ENCODE results near the gene DNMT3A. TPM values are rescaled to one million over a fixed set of nuclear protein-coding genes. Genes with fewer than 3 reads are reported as not detected.

The DNMT3A gene
- total and polyA plus RNA-seq, 2 donors (not counting 3 experiments of a cell fraction or from before 2014, with no cell fraction given): 23.3 to 71.7 TPM

- H3K4me1 ChIP-seq (ENCODE audit: control insufficient read depth, extremely low read depth, insufficient read depth, low read length): peaks cover 4% of the 10 kb centered on the region
- H3K27me3 ChIP-seq (ENCODE audit: control insufficient read depth in 2 of 2, insufficient read depth in 2 of 2, low read length in 2 of 2): peaks cover 0 to 2% of the 10 kb centered on the region in 2 experiments
- TF ChIP-seq FOS (IDR thresholded peaks at IDR 0.05; ENCODE audit: borderline replicate concordance, insufficient read depth, low read length): no peak
- TF ChIP-seq, protein P1, sequence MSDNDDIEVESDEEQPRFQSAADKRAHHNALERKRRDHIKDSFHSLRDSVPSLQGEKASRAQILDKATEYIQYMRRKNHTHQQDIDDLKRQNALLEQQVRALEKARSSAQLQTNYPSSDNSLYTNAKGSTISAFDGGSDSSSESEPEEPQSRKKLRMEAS (IDR thresholded peaks at IDR 0.05; ENCODE audit: insufficient read depth, insufficient read length): no peak
- TF ChIP-seq POLR2AphosphoS5 (IDR thresholded peaks at IDR 0.05; ENCODE audit: insufficient read depth, low read depth, low read length): no peak
- TF ChIP-seq, protein P2, sequence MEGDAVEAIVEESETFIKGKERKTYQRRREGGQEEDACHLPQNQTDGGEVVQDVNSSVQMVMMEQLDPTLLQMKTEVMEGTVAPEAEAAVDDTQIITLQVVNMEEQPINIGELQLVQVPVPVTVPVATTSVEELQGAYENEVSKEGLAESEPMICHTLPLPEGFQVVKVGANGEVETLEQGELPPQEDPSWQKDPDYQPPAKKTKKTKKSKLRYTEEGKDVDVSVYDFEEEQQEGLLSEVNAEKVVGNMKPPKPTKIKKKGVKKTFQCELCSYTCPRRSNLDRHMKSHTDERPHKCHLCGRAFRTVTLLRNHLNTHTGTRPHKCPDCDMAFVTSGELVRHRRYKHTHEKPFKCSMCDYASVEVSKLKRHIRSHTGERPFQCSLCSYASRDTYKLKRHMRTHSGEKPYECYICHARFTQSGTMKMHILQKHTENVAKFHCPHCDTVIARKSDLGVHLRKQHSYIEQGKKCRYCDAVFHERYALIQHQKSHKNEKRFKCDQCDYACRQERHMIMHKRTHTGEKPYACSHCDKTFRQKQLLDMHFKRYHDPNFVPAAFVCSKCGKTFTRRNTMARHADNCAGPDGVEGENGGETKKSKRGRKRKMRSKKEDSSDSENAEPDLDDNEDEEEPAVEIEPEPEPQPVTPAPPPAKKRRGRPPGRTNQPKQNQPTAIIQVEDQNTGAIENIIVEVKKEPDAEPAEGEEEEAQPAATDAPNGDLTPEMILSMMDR (IDR thresholded peaks at IDR 0.05; ENCODE audit: extremely low read depth in 1 of 2, insufficient read depth in 1 of 2, low read depth in 1 of 2, low read length in 2 of 2): no peak
- no peak overlapping the region for H3K27ac ChIP-seq (ENCODE audit: insufficient read depth, low read depth, low read length)
- FAIRE-seq: no peak
- H3K4me3 ChIP-seq (replicated peaks in 1 of 3; ENCODE audit: insufficient read depth in 1 of 3, low read depth in 1 of 3, low read length in 3 of 3): no peak overlapping the region
- H4K20me1 ChIP-seq (replicated peaks; ENCODE audit: control insufficient read depth, extremely low read depth, insufficient read depth, low read length): no peaks in the 10 kb centered on the region
- intact Hi-C loops (cut with micrococcal nuclease): no loop called here
- CTCF ChIA-PET: interaction anchor here (0.5 to 3.2 kb wide), 5 partner anchors 11 to 334 kb away, joined by 3 to 24 read pairs (median 3); no protein-coding TSS in a partner anchor
- POLR2A ChIA-PET: no interaction called here
- DNase-seq (ENCODE audit: low read depth, low spot score): no peak
- no peaks in the 10 kb centered on the region for H3K9me3 ChIP-seq (replicated peaks; ENCODE audit: control insufficient read depth, insufficient read depth, low read length)
- dilution Hi-C loops (cut with MboI; ENCODE audit: extremely low pct_ligation_motif_present, low sequenced_read_pairs): no loop called here
- no peaks in the 10 kb centered on the region for H3K79me2 ChIP-seq (ENCODE audit: control insufficient read depth, insufficient read depth, low read length)
- H3K9me1 ChIP-seq (replicated peaks; ENCODE audit: control insufficient read depth, extremely low read depth, insufficient read depth, low read length): no peaks in the 10 kb centered on the region
- H2AFZ ChIP-seq (ENCODE audit: low read depth, low read length): peak overlapping the region; percentile 58
- H3K4me2 ChIP-seq (ENCODE audit: insufficient read depth, low read length): no peak overlapping the region
- no peak overlapping the region for H3K9ac ChIP-seq (replicated peaks; ENCODE audit: extremely low read depth, insufficient read depth, low read length)
- H3K36me3 ChIP-seq (ENCODE audit: control insufficient read depth in 2 of 2, extremely low read depth in 1 of 2, insufficient read depth in 2 of 2, low read length in 2 of 2): no peaks in the 10 kb centered on the region
- no TSS peak for BruUV-seq (replicated peaks)
Observed at GRCh38 chr2:25365241-25365640, 23.5 kb upstream of the DNMT3A start.

DNA sequence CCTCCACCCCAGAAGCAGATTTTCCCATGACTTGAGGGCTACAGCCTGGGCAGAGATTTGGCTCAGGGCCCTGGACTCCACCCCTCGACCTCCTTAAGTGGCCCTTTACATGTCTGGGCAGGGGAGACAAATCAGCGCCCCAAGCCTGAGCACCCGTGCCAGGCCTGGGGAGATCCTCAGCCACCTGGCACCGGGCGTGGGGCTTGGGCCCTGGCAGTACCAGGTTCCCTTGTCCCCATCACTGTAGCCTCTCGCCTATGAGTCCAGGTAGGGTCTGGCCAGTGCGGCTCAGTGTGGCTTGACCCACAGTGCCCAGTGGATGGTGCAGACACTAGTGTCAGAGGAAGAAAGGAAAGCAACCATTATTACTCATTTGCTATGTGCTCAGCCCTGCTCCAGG lies 22.0 kb upstream of the DNMT3A start:
- Histone ChIP-seq H3K4me2 (ENCODE audit: insufficient read depth, low read length) (no peak overlapping the region), H3K4me1 (ENCODE audit: control insufficient read depth, extremely low read depth, insufficient read depth, low read length) (peaks cover 4% of the 10 kb centered on the region), H3K9me1 (replicated peaks; ENCODE audit: control insufficient read depth, extremely low read depth, insufficient read depth, low read length) (no peaks in the 10 kb centered on the region), H2AFZ (ENCODE audit: low read depth, low read length) (no peak overlapping the region), H3K9ac (replicated peaks; ENCODE audit: extremely low read depth, insufficient read depth, low read length) (no peak overlapping the region), H3K79me2 (ENCODE audit: control insufficient read depth, insufficient read depth, low read length) (no peaks in the 10 kb centered on the region), H4K20me1 (replicated peaks; ENCODE audit: control insufficient read depth, extremely low read depth, insufficient read depth, low read length) (no peaks in the 10 kb centered on the region), H3K9me3 (replicated peaks; ENCODE audit: control insufficient read depth, insufficient read depth, low read length) (no peaks in the 10 kb centered on the region), H3K36me3 (ENCODE audit: control insufficient read depth in 2 of 2, extremely low read depth in 1 of 2, insufficient read depth in 2 of 2, low read length in 2 of 2) (no peaks in the 10 kb centered on the region), H3K27me3 (ENCODE audit: control insufficient read depth in 2 of 2, insufficient read depth in 2 of 2, low read length in 2 of 2) (no peaks in the 10 kb centered on the region), H3K27ac (ENCODE audit: insufficient read depth, low read depth, low read length) (no peak overlapping the region), H3K4me3 (replicated peaks in 1 of 3; ENCODE audit: insufficient read depth in 1 of 3, low read depth in 1 of 3, low read length in 3 of 3) (no peak overlapping the region)
- no peak for FAIRE-seq
- TF ChIP-seq POLR2A (IDR thresholded peaks at IDR 0.05; ENCODE audit: low read depth, low read length): no peak
- TF ChIP-seq POLR2AphosphoS5 (IDR thresholded peaks at IDR 0.05; ENCODE audit: insufficient read depth, low read depth, low read length): no peak
- TF ChIP-seq GATA2 (IDR thresholded peaks at IDR 0.05; ENCODE audit: insufficient read depth, insufficient read length, low read depth, low read length): no peak
- no peak for TF ChIP-seq FOS (IDR thresholded peaks at IDR 0.05; ENCODE audit: borderline replicate concordance, insufficient read depth, low read length)
- TF ChIP-seq, protein P1 (IDR thresholded peaks at IDR 0.05; ENCODE audit: insufficient read depth, insufficient read length): no peak
- TF ChIP-seq MYC (IDR thresholded peaks at IDR 0.05; ENCODE audit: low read depth, low read length): no peak
- TF ChIP-seq, protein P2 (IDR thresholded peaks at IDR 0.05; ENCODE audit: extremely low read depth in 1 of 2, insufficient read depth in 1 of 2, low read depth in 1 of 2, low read length in 2 of 2): no peak
- TF ChIP-seq JUN (IDR thresholded peaks at IDR 0.05; ENCODE audit: borderline replicate concordance, insufficient read depth, insufficient read length, low read depth): no peak
- no peak for TF ChIP-seq EZH2 (IDR thresholded peaks at IDR 0.05; ENCODE audit: borderline replicate concordance, low read depth, low read length, severe bottlenecking)
- ChIA-PET POLR2A (no interaction called here), CTCF (interaction anchor here (2.2 to 3.2 kb wide), 2 partner anchors 13 to 15 kb away, joined by 55 read pairs; no protein-coding TSS in a partner anchor)
- intact Hi-C loops (cut with micrococcal nuclease): no loop called here
- dilution Hi-C loops (cut with MboI; ENCODE audit: extremely low pct_ligation_motif_present, low sequenced_read_pairs): no loop called here
- no TSS peak for BruUV-seq (replicated peaks)
- no peak for DNase-seq (ENCODE audit: low read depth, low spot score)
